HepG2 (cell line): Measurements from ENCODE around the gene MACROD2.

ENCODE experiments used
- FOXP1 ChIP-seq, 2 experiments: fragments of 450-650 bp in 1 of 2; IDR thresholded peaks; 2 replicates each; pipeline ENCODE4 v1.6.1; 2017 to 2018; ENCODE audit warnings: antibody characterized with exemption in 1 of 2
- POLR2AphosphoS5 ChIP-seq: IDR thresholded peaks from 2 replicates; pipeline ENCODE4 v1.6.1; 2012; ENCODE audit warnings: low read depth, low read length
- UBTF ChIP-seq: sonication (generic); formaldehyde crosslinking; IDR thresholded peaks from 2 replicates; pipeline ENCODE4 v1.4.0; 2020; ENCODE audit warnings: mild to moderate bottlenecking, missing genetic modification reagents
- ZNF747 ChIP-seq: sonication (generic); formaldehyde crosslinking; IDR thresholded peaks from 2 replicates; pipeline ENCODE4 v1.8.1; 2023; ENCODE audit warnings: missing genetic modification reagents, mild to moderate bottlenecking, borderline replicate concordance

- TF ChIP-seq FOXP1 (IDR thresholded peaks at IDR 0.05) (no peak), FOXP1 (CRISPR knock-in tag; IDR thresholded peaks at IDR 0.05) (no peak), POLR2AphosphoS5 (no peak), ZNF747 (no peak), UBTF (no peak)
Measured at GRCh38 chr20:14331646-14332045, 336.3 kb downstream of the MACROD2 start.
